ENCODE results near the gene ZFP64.
"Not testable (repeated sequence)": the region's sequence is repeated elsewhere in the genome, so short reads cannot be mapped to it uniquely, and the experiment has no call there.

ZFP64 gene

DNA sequence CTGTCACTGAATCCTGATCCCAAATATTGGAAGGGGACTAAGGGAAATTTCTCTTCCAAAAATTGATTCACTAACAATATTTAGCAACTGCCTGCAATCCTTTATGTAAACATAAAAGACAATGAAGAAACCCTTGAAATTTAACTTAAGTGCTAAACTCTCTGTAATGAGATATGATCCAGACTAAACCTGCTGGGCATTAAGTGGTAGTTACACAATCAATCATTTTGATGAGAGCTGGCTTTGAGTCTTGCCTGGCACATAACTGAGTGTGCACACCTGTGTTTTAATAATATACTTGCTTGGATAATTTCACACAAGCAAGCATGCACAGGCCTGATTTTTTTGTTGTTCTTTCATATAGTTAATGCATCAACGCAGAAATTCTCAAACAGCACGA is 9.8 kb upstream of the ZFP64 start:
- no peak for DNase-seq

DNA sequence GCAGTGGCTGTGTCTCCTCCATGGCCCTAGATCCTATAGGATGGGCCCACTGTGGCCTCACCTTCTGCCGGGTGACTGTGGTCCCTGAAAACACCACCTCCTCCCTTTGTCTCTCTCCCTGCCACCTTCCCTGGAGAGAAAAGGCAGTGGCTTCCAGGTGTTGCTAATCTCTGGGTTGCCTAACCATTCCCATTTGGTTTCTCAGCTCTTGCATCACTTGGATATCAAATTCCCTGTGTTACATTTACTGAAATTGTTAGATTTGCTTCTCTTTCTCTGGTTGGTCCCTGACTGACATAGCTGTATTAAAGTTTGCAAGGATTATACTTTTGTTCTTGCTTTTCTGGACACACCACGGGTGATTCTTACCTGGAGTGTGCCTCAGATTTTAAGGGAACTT is 9.3 kb upstream of the ZFP64 start:
- no peak for DNase-seq

DNA sequence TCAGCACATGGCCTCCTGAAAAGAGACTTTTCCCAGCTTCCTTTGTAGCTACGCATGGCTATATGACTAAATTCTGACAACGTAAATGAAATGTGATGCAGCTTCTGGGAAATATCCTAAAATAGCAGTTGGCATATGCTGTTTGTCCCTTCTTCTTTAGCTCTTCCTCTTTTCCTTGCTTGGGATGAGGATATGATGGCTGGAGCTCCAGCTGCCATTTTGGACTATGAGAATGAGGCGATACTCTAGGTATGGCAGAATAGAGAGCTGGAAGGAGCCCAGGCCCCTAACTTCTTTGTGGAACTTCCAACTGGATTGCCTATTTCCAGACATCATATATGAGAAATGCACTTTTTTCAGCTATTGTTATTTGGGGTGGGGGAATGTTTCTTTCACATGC is 5.3 kb upstream of the ZFP64 start:
- no peak for DNase-seq

DNA sequence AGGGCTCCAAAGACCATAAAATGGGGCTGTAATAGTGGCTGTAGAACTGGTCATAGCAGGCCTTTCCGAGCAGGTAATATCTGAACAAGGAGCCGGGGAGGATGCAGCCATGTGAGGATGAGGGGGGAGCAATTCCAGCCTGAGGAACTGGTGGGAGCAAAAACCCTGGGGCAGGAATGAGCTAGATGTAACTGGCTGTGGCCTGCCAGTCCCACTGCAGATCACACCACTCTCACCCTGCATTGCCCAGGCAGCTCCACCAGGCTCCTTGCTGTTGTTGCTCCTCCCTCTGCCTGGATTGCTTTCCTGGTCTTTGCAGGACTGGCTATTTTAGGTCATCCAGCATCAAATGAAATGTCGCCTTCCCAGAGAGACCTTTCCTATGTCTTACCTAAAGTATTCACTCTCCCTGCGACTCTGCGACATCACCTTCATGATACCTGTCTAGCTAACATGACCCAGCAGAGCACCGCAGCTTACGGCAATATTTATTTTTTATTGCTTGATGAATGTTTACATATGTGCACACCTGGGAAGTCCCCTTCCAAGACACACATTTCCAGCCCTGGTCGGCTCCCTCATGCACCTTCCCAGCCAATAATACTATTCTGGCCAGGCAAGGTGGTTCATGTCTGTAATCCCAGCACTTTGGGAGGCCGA is 2.4 kb upstream of the ZFP64 start:
- no peak for DNase-seq

DNA sequence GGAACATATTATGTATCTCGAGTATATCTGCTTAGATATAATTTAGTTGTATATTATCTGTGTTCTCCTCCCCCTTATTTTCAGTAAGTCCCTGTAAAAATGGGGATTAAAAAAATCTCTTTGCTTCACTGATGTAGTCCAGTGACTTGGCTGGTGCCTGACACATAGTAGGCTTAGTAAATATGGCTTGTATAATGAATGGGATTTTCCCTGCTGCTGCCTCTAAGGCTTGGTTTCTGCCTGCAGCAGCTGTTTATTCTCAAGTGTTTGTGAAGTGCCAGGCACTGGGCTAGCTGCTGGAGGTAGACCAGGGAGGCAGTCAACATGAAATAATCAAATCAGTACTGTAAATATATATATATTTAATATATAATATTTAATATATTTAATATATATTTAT is 1.6 kb upstream of the ZFP64 start:
- DNase-seq: no peak

DNA sequence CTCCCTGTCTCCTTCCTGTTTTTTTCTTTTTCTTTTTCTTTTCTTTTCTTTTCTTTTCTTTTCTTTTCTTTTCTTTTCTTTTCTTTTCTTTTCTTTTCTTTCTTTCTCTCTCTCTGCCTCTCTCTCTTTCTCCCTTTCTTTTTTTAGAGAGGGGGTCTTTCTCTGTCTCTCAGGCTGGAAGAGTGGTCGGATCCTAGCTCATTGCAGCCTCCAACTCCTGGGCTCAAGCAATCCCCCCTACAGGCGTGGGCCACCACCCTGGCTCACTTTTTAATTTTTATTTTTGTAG is 1.1 kb upstream of the ZFP64 start:
- DNase-seq: not testable (repeated sequence)

DNA sequence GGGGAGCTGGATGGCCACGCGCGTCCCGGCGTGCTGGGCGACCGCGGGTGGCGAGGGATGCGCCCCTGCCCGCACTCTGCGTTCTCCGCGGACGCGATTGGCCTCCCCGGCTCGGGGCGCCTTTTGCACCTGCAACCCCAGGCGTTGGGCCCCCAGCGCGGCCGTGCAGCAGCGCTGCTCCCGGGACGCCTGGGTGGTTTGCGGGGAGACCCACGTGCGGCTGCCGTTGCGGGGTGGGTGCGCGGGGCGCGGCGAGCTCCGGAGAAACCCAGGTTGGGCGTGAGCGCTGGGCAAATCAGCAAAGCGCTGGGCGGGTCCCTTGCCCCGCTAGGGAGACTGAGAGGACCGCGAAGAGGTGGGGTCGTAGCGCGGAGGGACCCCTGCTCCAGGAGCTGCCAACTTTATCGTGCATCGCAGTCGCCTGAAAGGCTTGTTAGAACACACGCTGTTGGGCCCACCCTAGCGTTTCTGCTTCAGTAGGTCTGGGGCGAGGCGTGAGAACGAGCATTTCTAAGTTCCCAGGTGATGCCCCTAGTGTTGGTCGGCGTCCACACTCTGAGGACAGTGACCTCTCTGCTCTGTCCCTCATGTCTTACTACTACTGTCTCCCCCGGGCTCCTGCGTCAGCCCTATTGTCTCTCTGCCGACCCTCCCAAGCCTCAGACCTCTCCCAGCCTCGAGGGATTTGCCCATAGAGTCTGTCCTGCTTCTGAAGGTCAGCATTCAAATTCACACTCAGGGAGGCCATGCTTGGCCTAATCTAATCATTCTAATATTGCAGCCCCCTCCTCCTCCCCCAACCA is 538 bp upstream of the ZFP64 start:
- peak; percentile 51 for DNase-seq

DNA sequence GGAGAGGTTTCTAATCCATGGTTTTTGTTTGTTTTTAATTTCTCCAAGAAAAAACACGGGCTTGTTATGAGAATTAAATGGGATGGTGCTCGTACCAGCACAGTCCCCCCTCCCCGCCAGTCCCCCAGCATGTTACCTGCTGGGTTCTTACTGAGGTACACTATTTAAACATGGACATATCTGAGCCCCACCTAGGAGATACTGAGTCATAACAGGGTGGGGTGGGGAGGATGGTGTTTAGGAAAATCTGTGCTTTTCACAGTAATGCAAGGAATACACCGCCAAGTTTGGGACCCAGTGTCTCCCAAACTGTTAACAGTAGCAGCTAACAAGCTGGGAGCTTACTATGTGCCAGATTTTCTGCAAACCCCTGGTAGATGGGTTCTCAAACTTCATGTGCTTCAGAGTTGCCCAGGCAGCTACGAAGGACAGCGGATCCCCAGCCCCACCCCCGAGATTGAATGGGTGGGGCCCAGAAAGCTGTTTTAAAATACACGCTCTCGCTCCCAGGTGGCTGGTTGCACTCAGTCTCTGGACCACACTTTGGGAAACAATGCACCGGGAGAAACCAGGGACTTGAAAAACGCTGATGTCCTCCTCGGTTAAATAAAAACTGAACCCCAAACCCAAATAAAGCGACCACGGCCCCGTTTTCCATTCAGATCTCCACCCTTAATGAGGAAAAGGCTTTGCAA is 995 bp downstream of the ZFP64 start:
- no peak for DNase-seq

DNA sequence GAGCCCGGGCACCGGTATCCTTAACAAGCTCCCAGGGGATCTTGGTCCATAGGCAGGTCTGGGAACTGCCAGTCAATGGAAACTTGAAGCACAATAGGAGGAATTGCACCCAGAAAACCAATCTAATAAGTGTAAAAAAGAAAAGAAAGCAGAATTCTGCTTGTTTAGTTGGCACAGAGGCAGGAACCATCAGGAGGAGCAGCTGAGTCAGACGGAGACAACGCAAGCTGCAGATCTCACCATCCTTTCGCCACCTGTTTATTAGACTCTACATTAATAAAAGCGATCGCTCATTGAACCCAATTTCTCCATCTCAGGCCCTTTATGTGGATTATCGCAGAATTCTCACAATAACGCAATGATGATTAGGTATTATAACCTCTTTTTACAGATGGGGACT is 9.8 kb downstream of the ZFP64 start:
- no peak for DNase-seq

DNA sequence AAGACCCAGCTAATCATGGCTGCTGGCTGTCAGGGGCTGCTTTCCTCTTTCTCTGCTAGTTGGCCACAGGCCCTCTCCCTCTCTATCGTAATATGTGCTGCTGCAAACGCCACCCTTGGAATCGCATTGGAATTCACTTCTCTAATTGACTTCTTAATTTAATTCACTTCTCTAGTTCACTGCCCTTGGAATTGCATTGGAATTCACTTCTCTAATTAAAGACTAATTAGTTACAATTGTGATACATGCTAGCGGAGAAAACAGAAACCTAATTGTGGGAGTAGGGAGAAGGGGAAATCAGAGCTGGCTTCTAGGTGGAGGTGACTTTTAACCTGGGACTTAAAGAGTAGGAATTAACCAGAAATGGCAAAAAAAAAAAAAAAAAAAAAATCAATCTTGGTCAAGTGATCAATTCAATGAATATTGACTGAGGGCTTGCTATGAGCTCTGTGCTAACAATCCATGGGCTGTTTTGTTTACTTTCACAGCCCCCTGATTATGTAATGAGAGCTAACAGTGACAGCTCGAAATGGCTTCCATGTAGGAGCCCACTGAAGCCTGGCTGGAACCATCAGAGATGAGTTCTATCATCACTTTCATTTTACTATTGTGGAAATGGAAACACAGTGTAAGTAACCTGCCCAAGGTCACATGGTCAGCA is 11.3 kb downstream of the ZFP64 start:
- DNase-seq: no peak

DNA sequence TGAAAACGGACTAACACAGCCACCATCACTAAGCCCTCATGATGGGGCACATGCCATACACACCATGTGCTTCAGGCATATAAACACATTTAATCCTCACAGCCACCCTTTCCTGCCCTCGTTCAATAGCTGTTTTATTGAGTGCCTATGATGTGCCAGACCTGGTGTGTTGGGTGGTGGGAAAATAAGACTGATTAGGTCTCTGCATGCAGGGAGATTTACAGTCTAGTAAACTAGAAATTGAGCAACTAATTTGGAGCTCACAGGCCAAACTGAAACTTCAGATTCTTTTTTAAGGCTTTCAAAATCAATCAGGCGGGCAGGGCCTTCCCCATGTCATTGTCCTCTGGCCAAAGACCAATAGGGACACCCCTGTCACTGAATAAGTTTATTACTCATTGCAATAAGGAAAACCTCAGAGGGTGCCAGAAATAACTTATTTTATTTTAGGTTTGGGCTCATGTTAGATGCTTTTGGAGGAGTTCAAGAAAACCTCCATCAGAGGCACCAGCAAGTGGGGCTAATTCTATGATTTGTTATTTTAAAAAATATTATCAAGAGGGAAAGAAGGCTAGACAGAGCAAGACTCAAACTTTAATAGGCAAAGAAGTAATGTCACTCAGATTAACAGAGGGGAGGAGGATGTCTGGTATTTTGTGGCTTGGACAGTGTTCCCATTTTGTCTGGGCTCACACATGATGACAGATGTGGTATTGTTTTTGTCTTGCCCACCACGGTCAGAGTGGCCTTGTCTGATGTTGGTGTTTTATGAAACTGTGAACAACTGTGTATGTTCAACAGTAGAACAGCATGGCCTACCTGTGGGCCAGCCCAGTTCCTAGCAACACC is 12.0 kb downstream of the ZFP64 start:
- no peak for DNase-seq

DNA sequence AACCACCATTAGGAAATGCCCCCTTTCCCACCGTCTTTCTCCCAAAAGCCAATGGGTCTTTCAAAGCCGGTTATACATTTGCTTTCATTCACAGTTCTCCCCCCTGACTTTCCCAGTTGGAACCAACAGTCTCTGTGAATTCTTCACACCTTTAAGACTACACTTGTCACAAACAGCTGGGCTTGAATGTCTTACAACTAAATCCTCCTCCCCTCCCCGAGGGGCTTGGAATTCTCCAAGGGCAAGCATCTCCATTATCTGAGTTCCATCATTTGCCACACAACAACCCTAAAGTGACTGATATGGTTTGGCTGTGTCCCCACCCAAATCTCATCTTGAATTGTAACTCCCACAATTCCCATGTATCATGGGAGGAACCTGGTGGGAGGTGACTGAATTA is 12.9 kb downstream of the ZFP64 start:
- DNase-seq: no peak

DNA sequence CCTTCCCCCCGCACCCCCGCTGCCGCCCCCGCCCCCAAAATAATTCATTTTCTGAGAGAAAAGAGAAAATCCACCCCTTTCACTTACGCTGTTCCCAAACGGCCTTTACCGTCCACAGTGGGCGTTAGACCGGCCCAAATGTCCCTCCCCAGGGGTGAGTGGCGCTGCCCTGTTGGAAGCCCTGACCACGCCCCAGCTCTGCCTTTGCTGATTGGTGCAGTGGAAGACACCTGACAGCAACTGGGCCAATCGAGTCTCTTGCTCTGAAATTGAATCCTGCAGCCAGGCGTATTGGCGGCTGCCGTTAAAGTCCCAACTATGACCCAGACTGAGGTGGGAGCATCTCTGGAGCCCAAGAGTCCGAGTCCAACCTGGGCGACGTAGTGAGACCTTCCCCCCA is 15.7 kb downstream of the ZFP64 start:
- DNase-seq: no peak

DNA sequence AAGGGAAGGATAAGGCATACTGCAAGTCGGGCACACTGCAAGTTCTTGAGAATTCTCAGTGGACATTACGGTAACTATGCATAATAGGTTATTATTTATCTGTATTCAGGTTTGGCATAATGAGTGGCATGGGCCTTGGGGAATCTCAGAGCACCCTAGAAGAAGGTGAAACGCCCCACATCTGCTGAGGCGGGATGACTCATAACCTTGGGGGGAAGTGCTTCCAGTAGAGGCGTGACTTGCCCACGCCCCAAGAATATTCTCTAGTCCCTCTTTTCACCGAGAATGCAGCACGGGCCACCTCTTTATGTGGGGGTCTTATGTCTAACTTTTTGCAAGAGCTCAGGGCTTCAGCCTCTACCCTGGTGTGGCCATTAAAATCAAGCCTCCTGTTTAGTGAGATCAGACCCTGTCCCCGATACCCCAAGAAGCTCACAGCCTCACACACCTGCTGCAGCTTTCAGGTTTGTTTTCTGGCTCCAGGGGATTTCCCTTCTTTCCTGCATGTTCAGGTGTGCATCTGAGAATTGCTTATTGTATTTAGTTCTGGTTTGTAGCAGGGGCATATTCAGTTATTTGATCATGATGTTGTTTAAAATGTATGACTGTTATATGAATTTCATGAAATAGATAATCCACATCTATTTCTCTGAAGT is 19.1 kb downstream of the ZFP64 start:
- no peak for DNase-seq

DNA sequence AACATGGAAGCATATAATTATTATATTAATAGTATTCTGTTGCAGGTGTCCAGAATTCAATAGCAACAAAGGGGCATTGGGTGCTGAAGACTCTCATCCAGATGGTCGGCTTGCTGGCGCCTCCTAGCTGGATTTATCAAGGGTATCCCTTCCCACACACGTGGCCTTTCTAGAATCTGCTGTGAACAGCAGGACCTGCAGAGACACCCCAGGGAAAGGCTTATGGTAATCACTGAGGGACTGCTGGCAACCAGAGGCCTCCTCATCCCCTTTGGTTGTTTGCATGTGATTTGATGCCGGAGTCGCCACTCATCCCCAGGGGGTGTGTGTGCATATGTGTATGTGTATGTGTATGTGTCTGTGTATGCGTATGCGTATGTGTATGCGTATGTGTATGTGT is 20.6 kb downstream of the ZFP64 start:
- no peak for DNase-seq

DNA sequence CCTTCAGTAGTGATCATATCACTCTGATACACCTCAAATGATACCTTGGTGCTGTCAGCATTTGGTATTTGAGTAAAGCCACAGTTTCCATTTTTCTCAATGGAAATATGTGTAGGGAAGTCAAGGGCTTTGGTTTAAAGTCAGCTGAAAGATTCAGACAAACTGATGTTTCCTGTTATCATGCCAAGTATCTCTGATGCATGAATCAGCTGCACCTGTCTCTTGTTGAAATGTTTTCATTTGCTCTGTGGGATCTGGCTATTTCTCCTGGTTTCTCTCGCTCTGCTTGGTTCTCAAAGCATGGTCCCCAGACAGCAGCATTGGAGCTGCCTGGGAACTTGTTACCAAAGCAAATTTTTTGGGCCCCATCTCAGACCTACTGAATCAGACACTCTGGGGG is 23.5 kb downstream of the ZFP64 start:
- DNase-seq: no peak

DNA sequence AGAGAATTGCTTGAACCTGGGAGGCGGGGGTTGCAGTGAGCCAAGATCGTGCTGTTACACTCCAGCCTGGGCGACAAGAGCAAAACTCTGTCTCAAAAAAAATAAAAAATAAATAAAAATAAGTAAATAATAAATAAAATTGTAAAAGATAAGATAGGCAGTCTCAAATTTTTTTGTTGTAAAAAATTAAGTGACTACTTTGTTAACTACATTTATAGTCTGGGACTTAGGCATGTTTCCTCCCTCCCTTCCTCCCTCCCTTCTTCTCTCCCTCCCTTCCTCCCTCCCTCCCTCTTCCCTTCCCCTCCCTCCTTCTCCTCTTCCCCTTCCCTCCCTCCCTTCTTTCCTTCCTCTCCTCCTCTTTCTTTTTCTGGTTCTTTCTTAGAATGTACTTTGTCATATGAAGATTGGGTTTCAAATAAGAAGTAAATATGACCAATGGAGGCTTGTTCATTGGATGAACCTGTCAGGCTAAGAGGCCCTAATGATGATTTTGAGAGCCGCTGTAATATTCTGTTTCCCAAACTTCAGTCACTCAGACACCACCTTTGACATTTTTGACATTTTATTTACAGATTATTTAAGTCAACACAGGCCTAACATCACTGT is 24.2 kb downstream of the ZFP64 start:
- DNase-seq: no peak

DNA sequence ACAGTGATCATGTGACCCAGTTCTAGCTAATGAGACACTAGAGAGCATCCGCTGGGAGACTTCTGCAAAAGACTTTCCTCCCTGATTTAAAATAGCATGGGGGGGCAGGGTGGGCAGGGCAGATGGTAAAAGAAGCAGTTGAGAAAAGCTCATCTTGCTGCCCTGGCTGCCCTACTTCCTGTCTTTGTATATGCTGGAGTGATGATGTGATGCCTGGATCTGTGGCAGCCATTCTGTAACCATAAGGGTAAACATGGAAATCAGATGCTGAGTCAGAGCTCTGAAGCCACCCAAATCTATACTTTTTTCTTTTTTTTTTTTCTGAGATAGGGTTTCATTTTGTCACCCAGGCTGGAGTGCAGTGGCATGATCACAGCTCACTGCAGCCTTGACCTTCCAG is 25.4 kb downstream of the ZFP64 start:
- DNase-seq: no peak

DNA sequence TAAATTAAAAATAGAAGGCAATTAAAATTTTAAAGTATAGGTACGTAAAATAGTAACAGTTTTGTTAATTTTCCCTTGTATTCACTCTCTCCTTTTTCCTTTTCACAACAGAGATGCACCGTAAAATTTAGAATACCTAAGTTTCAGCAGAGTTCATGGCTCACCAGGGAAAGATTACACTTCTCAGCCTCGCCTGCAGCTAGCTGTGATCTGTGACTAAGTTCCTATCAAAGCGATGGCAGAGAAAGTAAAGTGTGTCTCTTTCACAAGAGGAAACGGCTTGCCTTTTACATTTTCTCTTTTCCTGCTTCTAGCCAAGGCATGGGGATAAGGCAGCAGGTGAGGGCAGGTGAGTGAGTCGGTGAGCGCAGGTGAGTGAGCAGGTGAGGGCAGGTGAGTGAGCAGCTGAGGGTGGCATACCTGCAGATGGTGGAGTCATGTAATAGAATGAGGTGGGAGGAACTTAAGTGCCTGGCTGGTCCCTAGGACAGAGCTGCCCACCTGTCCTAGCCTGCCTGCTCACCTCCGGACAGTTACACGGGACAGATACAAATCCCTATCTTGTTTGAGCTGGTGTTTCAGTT is 30.9 kb downstream of the ZFP64 start:
- no peak for DNase-seq

DNA sequence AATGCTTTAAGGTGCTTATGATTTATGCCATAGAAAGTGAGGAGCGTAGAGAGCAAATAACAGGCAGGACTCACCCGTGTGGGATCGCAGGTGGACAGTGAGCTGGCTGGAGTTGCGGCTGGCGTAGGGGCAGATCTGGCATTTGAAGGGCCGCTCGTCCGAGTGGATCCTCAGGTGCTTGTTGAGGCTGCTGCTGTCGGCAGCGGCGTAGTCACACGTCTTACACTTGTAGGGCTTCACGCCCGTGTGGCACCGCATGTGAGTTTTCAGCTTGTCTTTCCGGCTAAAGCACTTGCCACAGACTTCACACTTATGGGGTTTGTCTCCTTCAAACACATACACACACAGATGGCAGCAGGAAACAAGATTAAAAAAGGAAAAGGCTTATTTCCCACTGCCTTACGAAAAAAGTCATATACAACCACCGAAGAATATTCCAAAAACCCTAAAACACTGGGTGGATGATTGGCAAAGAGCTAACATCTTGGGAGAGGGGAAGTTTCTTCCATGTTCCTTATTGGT is 31.5 kb downstream of the ZFP64 start:
- DNase-seq: no peak

DNA sequence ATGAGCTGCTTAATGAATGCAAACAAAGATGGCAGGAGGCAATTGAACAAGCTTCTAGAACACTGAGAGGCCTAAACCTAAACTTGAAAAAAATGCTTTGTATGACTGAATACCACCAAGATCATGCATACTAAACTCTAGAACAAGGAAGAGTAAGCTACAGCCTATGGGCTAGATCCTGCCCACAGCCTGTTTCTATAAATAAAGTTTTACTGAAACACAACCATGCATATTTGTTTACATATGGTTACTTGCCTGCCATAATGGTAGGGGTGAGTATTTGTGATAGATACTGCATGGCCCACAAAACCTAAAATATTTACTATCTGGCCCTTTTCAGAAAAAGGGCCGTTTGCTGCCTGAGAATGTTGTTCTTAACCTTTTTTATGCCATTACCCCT is 37.0 kb downstream of the ZFP64 start:
- no peak for DNase-seq

All from NCI-H526 treated with DMSO at 0.1 percent for 48 hours (cell line).